Epithelial cell of esophagus (primary cell): ENCODE data around the gene NOC4L.
"Not testable (repeated sequence)": the region's sequence is repeated elsewhere in the genome, so short reads cannot be mapped to it uniquely, and the experiment has no call there.

ENCODE experiments used
- DNase-seq: peaks from one replicate; pipeline ENCODE4 v3.0.0; 2010; ENCODE audit warnings: low read depth
- H3K4me3 ChIP-seq: 2 replicates; pipeline ENCODE4 v1.5.1; 2011; ENCODE audit warnings: mild to moderate bottlenecking, low read length, control low read depth
- CTCF ChIP-seq: IDR thresholded peaks from 2 replicates; pipeline ENCODE4 v1.5.1; 2011; ENCODE audit warnings: low read depth, mild to moderate bottlenecking, low read length, control low read depth, inconsistent platforms; ENCODE audit not compliant: insufficient read depth; ENCODE audit errors: missing control alignments

NOC4L gene

GRCh38 chr12:132144115-132144809 lies at the start of gene NOC4L, which contains the start of gene DDX51:
NOC4L (plus strand) TSS chr12:132144457; CDS start chr12:132144489, 32 bp downstream.
DDX51 (minus strand) TSS chr12:132144319; CDS start chr12:132144296, 23 bp downstream.
- peak; percentile 96 for DNase-seq
- peak within 1 kb of the TSS; percentile 81 for H3K4me3 ChIP-seq
- no peak for TF ChIP-seq CTCF

- DNase-seq: no peak
- no peak overlapping the region for H3K4me3 ChIP-seq
- TF ChIP-seq CTCF: no peak
Observed at GRCh38 chr12:132095520-132096409, 48.5 kb upstream of the NOC4L start.

DNA sequence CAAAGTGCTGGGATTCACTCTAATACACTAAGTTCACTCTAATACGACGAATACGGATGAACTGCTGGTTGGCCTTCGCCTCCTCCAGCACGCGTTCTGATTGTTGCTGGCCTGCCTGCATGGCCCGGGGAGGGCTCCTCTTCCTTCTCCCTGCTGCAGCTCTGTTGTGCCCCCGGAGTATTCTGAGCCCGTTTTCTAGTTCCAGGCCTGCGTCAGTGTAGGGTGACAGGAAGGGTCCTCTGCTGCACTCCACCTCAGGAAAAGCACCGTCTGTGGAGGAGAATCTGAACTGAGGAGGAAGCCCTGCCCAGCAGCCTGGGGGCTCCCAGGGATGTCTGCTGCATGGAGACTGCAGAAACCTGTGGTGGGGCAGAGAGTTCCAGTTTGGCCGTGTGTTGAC lies 44.5 kb upstream of the NOC4L start:
- no peak for TF ChIP-seq CTCF
- no peak for DNase-seq
- H3K4me3 ChIP-seq: no peak overlapping the region

- DNase-seq: no peak
- H3K4me3 ChIP-seq: no peak overlapping the region
- no peak for TF ChIP-seq CTCF
Observed at GRCh38 chr12:132100306-132101065, 43.8 kb upstream of the NOC4L start.

DNA sequence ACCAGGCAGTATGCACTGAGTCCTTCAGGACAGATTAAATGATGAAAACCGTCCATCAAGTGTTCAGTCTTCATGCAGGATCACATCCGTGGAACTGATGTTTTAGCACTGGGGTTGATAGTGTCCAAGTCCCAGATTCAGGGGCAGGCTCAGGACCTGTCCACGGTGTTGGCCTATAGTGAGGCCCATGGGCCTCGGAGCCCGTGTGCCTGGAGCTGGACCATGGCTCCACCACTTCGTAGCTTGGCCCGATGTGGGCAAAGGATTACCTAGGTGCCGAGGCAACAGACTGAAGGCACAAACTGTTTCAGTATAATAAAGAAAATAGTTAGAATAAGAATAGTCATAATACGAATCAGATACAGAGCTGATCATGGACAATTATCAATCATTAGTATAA lies 42.0 kb upstream of the NOC4L start:
- no peak for TF ChIP-seq CTCF
- no peak overlapping the region for H3K4me3 ChIP-seq

DNA sequence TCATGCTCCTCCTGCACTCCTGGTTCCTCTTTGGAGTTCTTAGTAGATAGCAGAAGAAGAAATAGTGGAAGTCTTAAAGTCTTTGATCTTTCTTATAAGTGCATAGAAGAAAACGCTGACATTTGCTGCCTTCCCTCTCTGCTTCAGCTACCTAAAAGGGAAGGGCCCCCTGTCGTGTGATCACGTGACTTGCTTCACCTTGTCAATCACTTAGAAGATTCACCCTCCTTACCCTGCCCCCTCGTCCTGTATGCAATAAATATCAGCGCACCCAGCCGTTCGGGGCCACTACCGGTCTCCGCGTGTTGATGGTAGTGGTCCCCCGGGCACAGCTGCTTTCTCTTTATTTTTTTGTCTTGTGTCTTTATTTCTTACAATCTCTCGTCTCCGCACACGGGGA lies 41.2 kb upstream of the NOC4L start:
- not testable (repeated sequence) for DNase-seq, H3K4me3 ChIP-seq

More for the DNA sequence above, 42.0 kb upstream of the NOC4L start:
- no peak for DNase-seq
